HepG2 (cell line): Measurements from ENCODE around the gene BICRAL. TPM values are rescaled to one million over a fixed set of nuclear protein-coding genes. Genes with fewer than 3 reads are reported as not detected.

Experiments used
- BRF2 ChIP-seq: sonication (generic); formaldehyde crosslinking; IDR thresholded peaks from 2 replicates; pipeline ENCODE4 v1.8.1; 2022; ENCODE audit warnings: mild to moderate bottlenecking, missing genetic modification reagents
- GZF1 ChIP-seq: sonication (generic); formaldehyde crosslinking; IDR thresholded peaks from 2 replicates; pipeline ENCODE4 v1.5.1; 2020; ENCODE audit warnings: mild to moderate bottlenecking, missing genetic modification reagents
- IRF9 ChIP-seq: sonication (generic); formaldehyde crosslinking; IDR thresholded peaks from 2 replicates; pipeline ENCODE4 v1.8.0; 2022; ENCODE audit warnings: missing genetic modification reagents, mild to moderate bottlenecking, borderline replicate concordance
- KDM5B ChIP-seq: sonication (generic); formaldehyde crosslinking; IDR thresholded peaks from 2 replicates; pipeline ENCODE4 v1.4.0; 2020; ENCODE audit warnings: missing genetic modification reagents, mild to moderate bottlenecking, borderline replicate concordance
- MXD3 ChIP-seq: IDR thresholded peaks from 2 replicates; pipeline ENCODE4 v1.6.1; 2016; ENCODE audit warnings: mild to moderate bottlenecking, missing biosample characterization, missing genetic modification reagents
- SNAPC5 ChIP-seq: sonication (generic); formaldehyde crosslinking; IDR thresholded peaks from 2 replicates; pipeline ENCODE4 v1.8.1; 2023; ENCODE audit warnings: mild to moderate bottlenecking, missing genetic modification reagents, borderline replicate concordance
- TMF1 ChIP-seq: sonication (generic); formaldehyde crosslinking; IDR thresholded peaks from 2 replicates; pipeline ENCODE4 v1.8.1; 2022; ENCODE audit warnings: low read depth, missing genetic modification reagents
- ZNF124 ChIP-seq: sonication (generic); formaldehyde crosslinking; IDR thresholded peaks from 2 replicates; pipeline ENCODE4 v1.4.0; 2020; ENCODE audit warnings: missing genetic modification reagents
- ZNF34 ChIP-seq: sonication (generic); formaldehyde crosslinking; IDR thresholded peaks from 2 replicates; pipeline ENCODE4 v1.4.0; 2020; ENCODE audit warnings: mild to moderate bottlenecking, missing genetic modification reagents, borderline replicate concordance
- ZNF343 ChIP-seq: sonication (generic); formaldehyde crosslinking; IDR thresholded peaks from 2 replicates; pipeline ENCODE4 v1.4.0; 2020; ENCODE audit warnings: mild to moderate bottlenecking, missing genetic modification reagents
- ZNF552 ChIP-seq: sonication (generic); formaldehyde crosslinking; IDR thresholded peaks from 2 replicates; pipeline ENCODE4 v1.9.0; 2022; ENCODE audit warnings: missing genetic modification reagents, mild to moderate bottlenecking, borderline replicate concordance
- ZNF598 ChIP-seq: sonication (generic); formaldehyde crosslinking; IDR thresholded peaks from 2 replicates; pipeline ENCODE4 v1.5.1; 2020; ENCODE audit warnings: mild to moderate bottlenecking, missing genetic modification reagents, borderline replicate concordance
- polyA plus RNA-seq, 8 experiments: library from polyadenylated mRNA; depleted of rRNA in 3 of 8; stranded (reverse) in 7 of 8; unstranded in 1 of 8; fragments of >200 nt; fragmentation: Illumina TruSeq in 4 of 8; extraction: Trizol in 4 of 8; gene quantifications; 2 replicates each; pipeline versions ENCODE4 v1.2.1 to v1.2.3, GENCODE V29; 2011 to 2016; ENCODE audit warnings: low read depth in 4 of 8, missing spikeins in 1 of 8, mixed read lengths in 1 of 8; ENCODE audit not compliant: insufficient read depth in 1 of 8
- total RNA-seq, 5 experiments: library from RNA; depleted of rRNA; stranded (reverse); fragments of >200 nt; fragmentation: Illumina TruSeq; extraction: Trizol; gene quantifications; 2 replicates each; pipeline ENCODE4 v1.2.3, GENCODE V29; 2016; ENCODE audit warnings: low read depth in 1 of 5

Gene BICRAL
- total and polyA plus RNA-seq, 2 of the 13 experiments (the other 11 are each of a cell fraction or from before 2014, with no cell fraction given): 5.0 to 13.5 TPM

- peak; percentile 23; the same call in 1 of the 2 replicates for TF ChIP-seq IRF9
- TF ChIP-seq ZNF552 (CRISPR knock-in tag): peak; percentile 9; the same call in 1 of the 2 replicates
- peak; percentile 16; the same call in 1 of the 2 replicates for TF ChIP-seq ZNF343 (CRISPR knock-in tag)
- TF ChIP-seq KDM5B (CRISPR knock-in tag): 0 out of 2 replicates have a peak, but pooled peaks have one; percentile 2
- peak; percentile 19; the same call in 1 of the 2 replicates for TF ChIP-seq SNAPC5 (CRISPR knock-in tag)
- 0 out of 2 replicates have a peak, but pooled peaks have one; percentile 11 for TF ChIP-seq ZNF124 (CRISPR knock-in tag)
- TF ChIP-seq MXD3 (CRISPR knock-in tag): 0 out of 2 replicates have a peak, but pooled peaks have one; percentile 29
- 0 out of 2 replicates have a peak, but pooled peaks have one; percentile 8 for TF ChIP-seq GZF1
- peak; percentile 29; the same call in 1 of the 2 replicates for TF ChIP-seq TMF1
- TF ChIP-seq ZNF34 (CRISPR knock-in tag): 0 out of 2 replicates have a peak, but pooled peaks have one; percentile 10
- peak; percentile 40; the same call in 1 of the 2 replicates for TF ChIP-seq BRF2 (CRISPR knock-in tag)
- peak; percentile 23; the same call in 1 of the 2 replicates for TF ChIP-seq ZNF598
Observed at GRCh38 chr6:42880240-42880817, 98.5 kb downstream of the BICRAL start (continued).
